Measurements from ENCODE around the gene ZNF558. TPM values are rescaled to one million over a fixed set of nuclear protein-coding genes. Genes with fewer than 3 reads are reported as not detected.

Gene ZNF558
- 30.2 and 30.5 TPM in 2 replicates for total RNA-seq (2021)
- long read RNA-seq, full-length matches to known transcripts, result 25 of 62 reads
- long read RNA-seq, partial matches to known transcripts, result 2 of 62 reads
- long read RNA-seq, other reads (novel, unspliced or antisense), result 35 of 62 reads

DNA sequence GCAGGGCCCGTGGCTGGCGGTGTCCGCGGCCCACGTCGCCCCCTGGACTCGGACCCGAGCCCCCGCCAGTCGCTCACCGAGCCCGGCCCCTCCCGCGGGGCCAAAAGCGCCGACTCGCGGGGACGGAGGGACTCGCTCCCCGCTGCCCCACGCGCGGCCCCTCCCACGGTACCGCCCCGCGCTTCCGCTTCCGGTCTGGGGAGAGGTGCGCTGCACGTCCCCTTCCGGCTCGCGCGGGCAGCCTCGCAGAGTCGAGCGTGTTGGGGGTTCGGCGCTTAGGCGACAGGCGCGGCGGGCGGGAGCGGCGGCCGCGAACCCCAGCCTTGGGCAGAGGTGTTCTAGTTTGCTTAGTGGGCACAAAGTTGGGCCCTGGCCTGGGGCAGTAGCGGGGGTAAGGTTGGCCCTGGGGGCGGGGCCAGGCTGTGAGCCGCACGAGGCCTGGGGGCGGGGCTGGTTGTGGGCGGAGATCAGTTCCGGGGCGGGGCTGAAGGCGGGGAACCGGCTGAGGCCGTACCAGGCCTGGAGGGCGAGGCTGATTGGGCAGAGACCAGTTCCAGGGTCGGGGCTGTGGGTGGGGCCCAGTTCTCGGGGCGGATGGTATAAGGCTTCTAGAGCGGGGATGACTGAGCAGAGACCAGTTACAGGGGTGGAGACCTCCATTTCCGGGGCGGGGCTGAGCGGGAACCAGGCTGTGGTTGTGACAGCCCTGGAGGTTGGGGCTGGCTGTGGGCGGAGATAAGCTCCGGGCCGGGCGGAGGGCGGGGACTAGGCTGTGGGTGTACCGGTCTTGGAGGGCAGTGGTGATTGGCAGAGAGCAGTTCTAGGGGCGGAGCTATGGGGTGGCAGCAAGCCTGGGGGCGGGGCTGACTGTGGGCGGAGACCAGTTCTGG lies at the start of gene ZNF558, which contains the start of gene MBD3L1:
Gene ZNF558 (minus strand): TSS at position 173 of the 890 bp plus-strand sequence. CDS start 9,645 bp downstream, outside the sequence.
Gene MBD3L1 (plus strand): TSS at position 246 of the 890 bp plus-strand sequence. CDS start 10,302 bp downstream, outside the sequence.
- H3K9me3 ChIP-seq (ENCODE audit: control insufficient read depth, low read depth, low read length), result no peaks in the 10 kb centered on the region
- H3K4me3 Mint-ChIP-seq, result peak within 1 kb of the TSS; percentile 78 to 89

More for the DNA sequence above, at the start of gene ZNF558, which contains the start of gene MBD3L1:
- H4K8ac ChIP-seq (replicated peaks; ENCODE audit: insufficient read length, low read depth, low read length), result no peak within 1 kb of the TSS
- H3K36me3 Mint-ChIP-seq (ENCODE audit: insufficient read depth in 1 of 3, low read depth in 3 of 3), result peaks cover 23 to 26% (median 25%) of the 10 kb centered on the region in 3 experiments
- peaks cover 37 to 41% of the 10 kb centered on the region in 2 experiments for H3K9me3 Mint-ChIP-seq
- H3K4me2 ChIP-seq (ENCODE audit: insufficient read depth, insufficient read length, low read length), result peak within 1 kb of the TSS; percentile 57
- H2AK5ac ChIP-seq (ENCODE audit: insufficient read length, low read length), result no peak within 1 kb of the TSS
- H4K20me1 ChIP-seq (ENCODE audit: control insufficient read depth, insufficient read depth, insufficient read length), result no peaks in the 10 kb centered on the region
- H4K5ac ChIP-seq (ENCODE audit: insufficient read length, low read depth, low read length), result no peak within 1 kb of the TSS
- no peak within 1 kb of the TSS for H2BK15ac ChIP-seq (ENCODE audit: low read depth, low read length)
- H2BK20ac ChIP-seq (ENCODE audit: low read depth, low read length, poor library complexity, severe bottlenecking), result no peak within 1 kb of the TSS
- no peak within 1 kb of the TSS for H2AFZ ChIP-seq (ENCODE audit: low read length)
- no CpG with 5 or more reads among the region's 78 CpGs for WGBS (ENCODE audit: extremely low coverage, insufficient read length, low lambda C conversion rate)
- H3K4me1 Mint-ChIP-seq, result peaks cover 6 to 8% of the 10 kb centered on the region in 2 experiments; a peak in 3 of 4 replicates
- no peak within 1 kb of the TSS for H2BK5ac ChIP-seq (ENCODE audit: insufficient read length, low read length)
- peak within 1 kb of the TSS; percentile 88 for H3K14ac ChIP-seq (ENCODE audit: insufficient read depth, low read length)
- no peak within 1 kb of the TSS for H4K91ac ChIP-seq (ENCODE audit: insufficient read length, low read depth, low read length)
- peak; percentile 77 for DNase-seq
- H2BK120ac ChIP-seq (ENCODE audit: low read depth, low read length, poor library complexity, severe bottlenecking), result no peak within 1 kb of the TSS
- no peak for TF ChIP-seq CTCF (conservative IDR thresholded peaks at IDR 0.05)
- no peaks in the 10 kb centered on the region for H3K79me1 ChIP-seq (ENCODE audit: insufficient read depth, low read depth, low read length, poor library complexity, severe bottlenecking)
- no peak within 1 kb of the TSS for H3K27ac ChIP-seq (ENCODE audit: insufficient read length, low read depth, low read length)
- no peak within 1 kb of the TSS for H3K4ac ChIP-seq (ENCODE audit: low read depth, low read length)
- no peaks in the 10 kb centered on the region for H3K27me3 Mint-ChIP-seq (ENCODE audit: low read depth)
- H3K4me1 ChIP-seq (ENCODE audit: insufficient read depth, low read length), result no peaks in the 10 kb centered on the region
- no peak within 1 kb of the TSS for H3K56ac ChIP-seq (ENCODE audit: insufficient read length, low read depth, low read length)
- no peak within 1 kb of the TSS for H3T11ph ChIP-seq (ENCODE audit: low read length)
- H3K23ac ChIP-seq (ENCODE audit: insufficient read length, low read depth, low read length), result no peak within 1 kb of the TSS
- H3K18ac ChIP-seq (ENCODE audit: insufficient read length, low read depth, low read length), result peak within 1 kb of the TSS; percentile 86
- peak within 1 kb of the TSS; percentile 81 to 92 (median 87); a peak in 4 of 7 replicates for H3K27ac Mint-ChIP-seq
- no peaks in the 10 kb centered on the region for H3K79me2 ChIP-seq (ENCODE audit: insufficient read depth, low read length)
- H3K9ac ChIP-seq (ENCODE audit: extremely low read depth, insufficient read length, low read length), result peak within 1 kb of the TSS; percentile 65
- H3K23me2 ChIP-seq (ENCODE audit: insufficient read length, low read depth, low read length, poor library complexity, severe bottlenecking), result peaks cover 4% of the 10 kb centered on the region
- no peaks in the 10 kb centered on the region for H3K27me3 ChIP-seq (ENCODE audit: insufficient read depth, low read length)
- no peak within 1 kb of the TSS for H2BK12ac ChIP-seq (ENCODE audit: insufficient read length, low read depth, low read length)

Measured in H9 (cell line).